HG02870 (cell line): ENCODE data around the gene EVA1A.
"Not testable (repeated sequence)": the region's sequence is repeated elsewhere in the genome, so short reads cannot be mapped to it uniquely, and the experiment has no call there.

Source experiments
- ATAC-seq: cut with Tn5 transposase; IDR thresholded peaks from one replicate; pipeline ENCODE4 v1.9.1; 2021; ENCODE audit warnings: mild to moderate bottlenecking, moderate library complexity; ENCODE audit not compliant: unreplicated experiment

The EVA1A gene

DNA sequence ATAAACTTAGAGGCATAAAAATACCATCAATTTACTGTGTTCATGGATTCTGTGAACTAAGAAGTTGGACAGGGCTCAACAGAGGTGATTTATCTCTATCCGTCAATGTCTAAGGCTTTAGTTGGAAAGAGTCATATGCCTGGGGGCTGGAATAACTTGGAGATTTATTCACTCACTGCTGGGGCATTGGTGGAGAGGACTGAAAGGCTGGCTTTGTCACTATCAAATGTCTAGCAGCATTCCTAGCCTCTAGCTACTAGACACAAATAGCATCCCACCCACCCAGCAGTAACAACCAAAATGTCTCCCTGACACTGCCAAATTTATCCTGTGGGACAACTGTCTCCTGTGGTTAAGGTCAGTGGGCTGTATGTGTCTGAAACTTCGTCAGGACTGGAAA, 71.0 kb downstream of the EVA1A start:
- ATAC-seq = no peak

DNA sequence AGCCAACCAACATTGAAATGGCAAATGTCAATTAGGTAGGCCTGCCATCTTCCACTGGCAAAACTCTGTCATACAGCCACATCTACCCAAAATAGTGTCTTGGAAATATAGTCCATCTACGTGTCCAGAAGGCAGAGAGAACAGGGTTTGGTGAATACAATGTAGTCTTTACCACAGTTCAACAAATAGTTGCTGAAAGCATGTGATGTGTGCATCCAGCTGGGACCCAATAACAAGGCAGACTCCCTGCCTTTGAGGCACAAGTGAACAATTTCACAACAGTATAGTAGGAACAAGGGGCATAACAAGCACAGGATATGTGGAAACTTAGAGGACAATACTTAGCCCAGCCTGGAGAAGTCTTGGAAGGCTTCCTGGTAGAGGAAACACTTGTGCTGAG, 72.6 kb downstream of the EVA1A start:
- ATAC-seq = no peak

DNA sequence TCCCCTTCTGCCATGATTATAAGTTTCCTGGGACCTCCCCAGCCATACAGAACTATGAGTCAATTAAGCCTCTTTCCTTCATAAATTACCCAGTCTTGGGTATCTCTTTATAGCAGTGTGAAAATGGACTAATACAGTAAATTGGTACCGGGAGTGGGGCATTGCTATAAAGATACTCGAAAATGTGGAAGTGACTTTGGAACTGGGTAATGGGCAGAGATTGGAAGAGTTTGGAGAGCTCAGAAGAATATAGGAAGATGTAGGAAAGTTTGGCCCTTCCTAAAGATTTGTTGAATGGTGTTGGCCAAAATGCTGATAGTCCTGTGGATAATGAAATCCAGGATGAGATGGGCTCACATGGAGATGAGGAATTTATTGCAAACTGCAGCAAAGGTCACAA, 74.0 kb downstream of the EVA1A start:
- not testable (repeated sequence) for ATAC-seq

DNA sequence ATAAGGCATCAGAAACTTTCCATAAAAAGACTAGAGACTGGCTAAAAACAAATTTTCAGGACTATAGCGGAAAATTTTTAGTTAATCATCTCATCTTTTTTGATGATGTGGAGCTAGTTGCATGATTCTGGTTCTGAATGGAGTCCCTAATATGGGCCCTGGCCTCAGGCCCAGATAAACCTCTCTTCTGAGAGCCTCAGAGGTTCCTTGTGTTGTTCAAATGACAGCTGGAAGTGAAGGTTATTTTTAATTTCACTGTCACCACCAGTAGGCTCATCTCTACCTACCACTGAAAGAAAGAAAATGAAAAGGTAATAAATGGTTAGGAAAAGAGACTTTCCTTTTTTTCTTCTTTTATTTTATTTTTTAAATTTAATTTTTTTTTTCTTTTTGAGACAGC, 75.9 kb downstream of the EVA1A start:
- ATAC-seq = no peak

DNA sequence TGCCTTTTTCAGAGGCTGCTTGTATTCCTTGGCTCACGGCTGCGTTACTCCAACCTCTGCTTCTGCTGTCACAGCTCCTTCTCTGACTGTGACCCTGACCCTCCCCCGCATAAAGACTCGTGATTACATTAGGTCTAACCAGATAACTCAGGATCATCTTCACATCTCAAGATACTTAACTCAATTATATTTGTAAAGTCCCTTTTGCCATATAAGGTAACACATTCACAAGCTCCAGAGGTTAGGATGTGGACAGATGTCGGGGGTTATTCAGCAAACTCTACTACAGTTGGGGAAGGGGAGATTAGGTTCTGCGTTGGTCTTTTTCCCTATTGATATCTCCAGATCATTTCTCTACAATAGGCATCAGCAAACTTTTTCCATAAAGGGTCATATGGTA, 76.9 kb downstream of the EVA1A start:
- no peak for ATAC-seq

DNA sequence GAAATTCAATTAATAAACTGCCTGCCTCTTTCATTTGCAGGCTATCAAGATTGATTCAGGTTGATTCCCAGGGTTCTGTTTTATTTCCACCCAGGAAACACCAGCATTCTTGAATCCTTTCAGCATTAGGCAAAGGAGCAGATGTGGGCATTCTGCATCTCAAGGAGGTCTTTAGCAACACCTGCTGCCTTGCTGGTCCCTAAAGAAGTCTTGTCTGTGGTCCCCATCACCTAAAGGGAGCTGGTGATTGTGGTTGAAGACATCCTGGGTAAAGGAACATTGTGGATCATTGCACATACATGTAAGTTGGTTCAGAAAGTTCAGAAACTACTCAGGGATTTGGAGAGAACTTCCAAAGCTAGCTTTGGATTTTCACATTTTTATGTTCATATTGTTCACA, 78.3 kb downstream of the EVA1A start:
- no peak for ATAC-seq

DNA sequence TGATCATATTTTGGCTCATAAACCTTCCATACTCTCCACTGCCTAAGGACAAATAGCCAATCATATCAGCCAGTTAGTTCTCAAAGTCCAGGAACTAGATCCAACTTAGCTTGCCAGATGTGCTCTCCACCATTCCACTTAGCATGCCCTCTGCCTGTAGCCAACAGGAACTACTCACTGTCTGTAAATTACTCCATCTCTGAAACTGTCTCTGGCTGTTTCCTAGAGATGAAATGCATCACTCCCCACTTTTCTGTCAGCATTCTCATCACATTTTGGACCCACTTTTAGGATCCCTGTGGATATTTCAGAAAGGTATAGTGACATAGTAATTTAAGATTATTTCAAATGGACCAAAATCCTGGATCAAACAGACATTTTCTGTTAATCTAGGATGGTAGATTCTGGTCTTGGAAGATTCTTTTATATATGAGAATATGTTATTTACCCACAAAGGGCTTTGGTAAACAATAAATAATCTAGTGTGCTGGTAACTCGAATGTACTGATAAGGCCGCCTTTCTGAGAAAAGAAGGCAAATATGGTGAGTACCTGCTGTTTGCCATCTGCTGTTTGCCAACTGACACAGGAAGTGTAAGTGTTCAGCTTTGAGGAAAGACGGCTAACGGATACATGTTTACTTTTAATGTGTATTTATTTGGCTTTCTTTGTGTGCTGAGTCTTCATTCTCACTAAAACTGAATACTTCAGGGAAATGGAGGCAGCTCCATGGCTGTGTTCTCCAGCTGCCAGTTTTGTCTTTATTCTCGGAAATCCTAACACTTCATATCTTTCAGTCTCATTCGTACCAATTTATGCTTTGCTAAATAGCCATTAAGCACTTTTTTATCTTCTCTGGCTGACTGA, 79.5 kb downstream of the EVA1A start:
- ATAC-seq = no peak

DNA sequence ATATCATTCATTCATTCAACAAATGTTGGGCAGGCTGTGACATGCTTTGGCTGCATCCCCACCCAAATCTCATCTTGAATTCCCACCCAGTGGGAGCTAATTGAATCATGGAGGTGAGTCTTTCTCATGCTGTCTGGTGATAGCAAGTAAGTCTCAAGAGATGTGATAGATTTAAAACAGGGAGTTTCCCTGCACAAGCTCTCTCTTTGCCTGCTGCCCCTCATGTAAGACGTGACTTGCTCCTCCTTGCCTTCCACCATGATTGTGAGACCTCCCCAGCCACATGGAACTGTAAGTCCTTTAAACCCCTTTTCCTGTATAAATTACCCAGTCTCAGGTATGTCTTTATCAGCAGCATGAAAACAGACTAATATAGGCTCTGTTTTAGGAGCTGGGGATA, 83.0 kb downstream of the EVA1A start:
- ATAC-seq = not testable (repeated sequence)

DNA sequence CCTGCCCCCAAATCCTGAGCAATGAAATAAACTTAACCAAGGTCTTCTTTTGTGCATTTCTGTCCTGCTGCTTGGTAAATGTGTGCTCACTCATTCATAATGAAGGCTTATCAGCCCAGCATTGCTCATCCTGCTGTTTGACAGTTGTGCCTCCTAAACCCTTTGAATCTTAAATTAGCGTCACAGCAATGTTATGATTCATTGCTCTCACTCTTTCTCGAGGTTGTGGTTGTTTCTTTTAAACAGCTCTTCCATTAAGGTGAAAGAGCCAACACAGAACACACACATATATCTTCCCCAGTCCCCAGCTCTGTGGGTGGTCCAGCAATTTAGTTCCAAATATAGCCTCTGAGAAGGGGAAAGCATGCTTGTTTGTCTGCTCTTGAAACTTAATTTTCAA, 84.0 kb downstream of the EVA1A start:
- no peak for ATAC-seq

DNA sequence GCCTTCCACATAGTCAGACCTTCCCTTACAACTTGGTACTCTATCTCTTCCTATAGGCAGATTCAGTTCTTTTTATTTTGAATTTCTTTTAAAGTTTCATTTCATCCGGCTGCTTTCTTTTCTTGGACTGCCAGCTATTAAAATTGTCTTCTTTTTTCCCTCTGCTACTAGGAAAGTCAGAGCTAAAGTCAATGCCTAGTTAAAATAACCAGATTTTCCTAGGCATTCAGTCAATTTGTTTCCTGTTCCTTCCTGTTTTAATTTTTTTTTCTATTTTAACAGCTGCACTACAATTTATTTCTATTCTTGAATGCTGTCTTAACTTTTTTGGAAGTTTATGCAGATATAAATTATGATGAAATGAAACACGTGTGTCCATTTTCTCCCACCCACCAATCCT, 84.8 kb downstream of the EVA1A start:
- no peak for ATAC-seq

DNA sequence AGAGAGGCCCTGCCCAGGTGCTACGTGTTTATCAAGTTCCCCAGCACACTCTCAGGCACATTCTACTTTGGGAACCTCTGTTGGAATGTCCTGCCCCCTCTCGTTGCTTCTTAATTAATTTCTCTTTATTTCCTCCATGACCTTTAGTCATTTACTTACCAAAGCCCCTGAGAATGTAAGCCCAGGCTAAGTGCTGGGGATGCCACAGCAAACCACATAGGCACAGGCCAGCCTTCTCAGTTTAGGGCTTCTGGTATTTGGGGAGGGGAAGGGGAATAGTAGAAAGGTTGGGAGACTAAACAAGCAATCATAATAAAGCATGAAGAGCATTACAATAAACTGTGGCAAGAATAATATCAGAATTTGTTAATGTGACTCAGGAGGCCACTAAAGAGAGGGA, 85.7 kb downstream of the EVA1A start:
- no peak for ATAC-seq

DNA sequence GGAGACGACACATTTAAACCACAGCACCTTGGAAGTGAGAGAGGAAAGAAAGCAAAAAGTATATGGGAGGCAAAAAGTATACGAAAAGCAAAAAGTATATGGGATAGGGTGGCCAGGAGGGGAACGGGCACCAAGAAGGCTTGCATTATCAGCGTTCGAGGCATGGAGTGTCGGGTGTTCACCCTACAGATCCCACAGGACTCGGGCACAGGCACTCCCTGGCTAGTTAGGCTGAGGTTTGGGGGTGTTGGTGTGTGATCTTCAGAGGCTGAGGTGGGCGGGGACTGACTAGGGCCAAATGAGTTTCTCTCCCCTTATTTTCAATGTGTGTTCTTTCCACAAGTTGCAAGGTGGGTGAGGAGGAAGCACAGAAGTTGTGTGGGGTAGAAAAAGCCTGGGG, 86.6 kb downstream of the EVA1A start:
- ATAC-seq = no peak

DNA sequence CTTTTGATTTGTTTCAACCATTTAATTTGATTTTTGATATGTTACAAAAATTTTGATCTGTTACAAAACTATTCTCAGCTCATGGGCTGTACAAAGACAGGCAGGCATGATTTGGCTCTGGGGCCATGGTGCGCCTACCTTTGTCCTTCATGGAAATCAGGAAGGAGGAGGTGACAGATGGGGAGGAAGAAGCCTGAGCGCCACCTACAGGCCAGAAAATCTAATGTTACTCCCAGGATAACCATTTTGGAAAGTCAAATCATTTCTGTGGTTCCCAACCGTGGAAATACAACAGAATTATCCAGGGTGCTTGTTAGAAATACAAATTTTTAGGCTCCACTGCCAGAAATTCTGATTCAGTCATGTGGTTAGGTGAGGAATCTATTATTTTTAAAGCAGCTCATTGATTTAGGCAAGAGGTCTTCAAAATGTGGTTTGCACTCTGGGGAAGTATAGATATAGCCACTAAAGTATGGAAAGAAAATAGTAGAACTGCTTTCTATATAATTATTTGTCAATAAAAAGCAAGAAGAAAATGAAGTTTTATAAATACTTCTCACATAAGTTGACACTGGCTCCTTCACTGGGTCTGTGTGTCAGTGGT, 93.9 kb downstream of the EVA1A start:
- no peak for ATAC-seq

DNA sequence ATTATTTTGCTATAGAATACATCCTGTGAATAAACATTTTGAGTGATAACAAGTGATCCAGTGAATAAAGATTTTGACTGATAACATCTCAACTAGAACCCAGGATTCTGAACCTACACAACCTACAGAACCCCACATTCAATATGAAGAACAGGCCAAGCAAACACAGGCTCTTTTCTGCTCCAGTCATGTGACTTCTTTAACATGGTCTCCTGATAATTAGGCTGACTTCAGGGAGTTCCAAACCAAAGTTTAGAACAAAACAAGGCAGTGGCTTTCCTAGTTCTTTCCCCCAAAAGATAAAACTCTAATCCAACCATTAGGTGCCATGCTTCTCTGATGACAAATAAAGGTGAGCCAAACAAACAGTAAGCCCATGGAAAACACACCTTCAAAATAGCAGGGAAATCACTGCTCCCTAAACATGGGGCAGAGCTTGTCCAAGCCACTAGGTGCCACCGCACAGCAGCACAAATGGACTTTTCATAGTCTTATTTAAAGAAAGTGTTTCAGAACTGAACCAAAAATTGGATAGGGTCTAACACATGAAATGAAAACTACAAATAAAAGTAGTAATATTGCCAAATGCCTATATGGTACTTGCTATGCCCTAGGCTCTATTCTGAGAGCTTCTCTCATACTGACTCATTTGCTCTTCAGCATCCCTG, 95.3 kb downstream of the EVA1A start:
- no peak for ATAC-seq

DNA sequence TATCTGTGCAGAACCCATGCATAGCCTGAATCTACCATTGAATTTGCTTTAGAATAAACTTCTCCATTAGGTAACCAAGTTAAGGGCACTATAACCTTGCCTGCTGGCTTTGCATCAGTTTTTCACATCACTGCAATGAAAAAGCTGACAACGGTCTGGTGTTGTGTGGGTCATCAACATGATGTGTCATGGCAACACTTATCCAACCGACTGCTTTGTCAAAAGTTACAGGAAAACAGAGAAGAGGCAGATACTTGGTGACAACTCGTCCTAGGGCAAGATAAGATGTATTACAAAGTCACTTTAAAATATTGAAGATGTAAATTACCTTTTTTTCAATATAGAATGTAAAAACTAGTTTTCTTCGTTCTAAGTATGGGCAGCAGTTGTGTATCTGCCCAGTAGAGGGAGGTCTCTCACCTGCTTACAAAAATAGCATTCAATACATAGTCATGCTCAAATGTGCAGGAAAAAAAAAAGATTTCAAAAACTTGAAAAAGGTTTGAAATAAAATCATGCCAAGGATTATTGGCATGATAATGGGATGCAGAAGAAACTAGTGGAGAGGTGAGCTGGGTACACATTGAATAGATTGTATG, 96.3 kb downstream of the EVA1A start:
- peak; percentile 66 for ATAC-seq

DNA sequence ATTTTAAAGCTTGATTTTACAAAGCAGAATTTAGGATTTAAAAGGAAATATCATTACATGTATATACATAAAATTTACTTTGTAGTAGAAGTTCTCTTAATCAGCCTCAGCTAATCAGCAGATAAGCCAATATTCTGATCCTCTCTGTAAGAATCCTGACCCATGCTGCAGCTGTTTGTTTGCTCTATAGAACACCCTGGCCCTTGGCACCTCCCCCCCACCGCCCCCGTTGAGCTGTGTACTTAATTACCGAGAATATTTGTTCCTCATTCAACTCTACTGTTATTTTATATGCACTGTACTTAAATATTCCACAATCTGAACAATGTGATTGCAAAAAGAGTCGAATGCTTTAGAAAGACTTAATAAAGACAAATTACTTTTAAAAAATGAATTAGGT, 98.0 kb downstream of the EVA1A start:
- no peak for ATAC-seq

DNA sequence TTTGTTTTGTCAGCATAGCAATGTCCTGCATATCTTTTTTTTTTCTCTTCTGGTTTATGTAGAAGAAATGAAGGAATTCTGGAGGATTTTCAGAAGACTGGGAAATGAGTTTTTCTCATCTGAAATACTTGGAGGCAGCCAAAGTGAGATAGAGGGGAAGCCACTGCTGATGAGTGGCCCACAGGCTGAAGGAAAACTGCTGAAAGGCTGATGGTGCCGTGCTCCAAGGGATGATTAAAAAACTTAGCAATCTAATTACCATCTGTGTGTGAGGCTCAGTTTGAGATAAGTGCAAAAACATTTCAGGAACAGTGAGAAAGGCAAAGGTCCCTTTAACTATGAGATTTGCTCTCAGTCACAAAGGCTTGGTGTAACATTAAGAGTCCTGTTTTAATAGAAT, 98.5 kb downstream of the EVA1A start:
- ATAC-seq = no peak

DNA sequence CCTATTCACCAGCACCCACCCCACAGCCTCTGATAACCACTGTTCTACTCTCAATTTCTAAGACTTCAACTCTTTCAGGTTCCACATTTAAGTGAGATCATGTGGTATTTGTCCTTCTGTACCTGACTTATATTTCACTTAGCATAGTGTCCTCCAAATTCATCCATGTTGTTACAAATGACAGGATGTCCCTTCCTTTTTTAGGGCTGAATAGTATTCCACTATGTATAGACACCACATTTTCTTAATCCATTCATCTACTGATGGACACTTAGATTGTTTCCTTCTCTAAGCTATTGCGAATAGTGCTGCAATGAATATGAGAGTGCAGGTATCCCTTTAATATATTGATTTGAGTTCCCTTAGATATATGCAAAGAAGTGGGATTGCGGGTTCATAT, 100.1 kb downstream of the EVA1A start:
- ATAC-seq = no peak

DNA sequence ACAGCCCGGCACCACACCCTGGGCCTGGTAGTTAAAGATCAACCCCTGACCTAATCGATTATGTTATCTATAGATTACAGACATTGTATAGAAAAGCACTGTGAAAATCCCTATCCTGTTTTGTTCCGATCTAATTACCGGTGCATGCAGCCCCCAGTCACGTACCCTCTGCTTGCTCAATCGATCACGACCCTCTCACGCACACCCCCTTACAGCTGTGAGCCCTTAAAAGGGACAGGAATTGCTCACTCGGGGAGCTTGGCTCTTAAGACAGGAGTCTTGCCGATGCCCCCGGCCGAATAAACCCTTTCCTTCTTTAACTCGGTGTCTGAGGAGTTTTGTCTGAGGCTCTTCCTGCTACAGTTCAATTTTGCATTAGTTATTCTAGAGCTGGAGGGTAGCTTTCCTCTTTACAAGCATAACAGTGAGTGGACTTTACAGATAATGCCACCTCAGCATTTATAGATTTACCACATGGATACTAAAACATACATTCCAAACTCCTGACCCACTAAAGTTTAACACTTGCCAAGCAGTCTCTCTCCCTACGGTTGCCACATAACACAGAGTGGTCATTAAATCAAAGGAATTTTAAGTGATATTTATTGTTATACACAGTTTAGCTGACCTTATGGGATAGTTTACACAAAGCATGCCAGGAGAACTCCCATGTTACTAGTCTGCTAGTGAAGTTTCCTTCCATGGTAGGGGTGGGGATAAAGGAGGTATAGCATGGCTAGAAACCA, 101.0 kb downstream of the EVA1A start:
- ATAC-seq = no peak

DNA sequence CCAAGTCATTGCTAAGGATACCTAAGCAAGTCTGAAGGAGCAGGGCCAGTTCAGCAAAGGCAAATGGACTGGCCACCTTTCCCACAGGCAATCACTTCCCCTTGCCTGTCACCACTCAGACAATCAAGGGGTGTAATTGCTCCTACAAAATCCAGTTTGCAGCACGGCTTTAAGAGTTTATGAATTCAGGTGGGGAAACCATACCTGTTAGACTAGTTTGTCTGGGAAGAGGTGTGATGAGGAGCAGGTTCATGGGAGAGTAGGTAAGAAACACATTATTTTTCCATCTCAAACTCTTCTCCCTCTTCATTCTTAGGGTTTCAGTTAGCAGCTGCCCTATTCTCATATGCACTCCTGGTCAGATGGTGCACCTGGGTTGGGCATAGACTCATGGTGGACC, 102.5 kb downstream of the EVA1A start:
- no peak for ATAC-seq

DNA sequence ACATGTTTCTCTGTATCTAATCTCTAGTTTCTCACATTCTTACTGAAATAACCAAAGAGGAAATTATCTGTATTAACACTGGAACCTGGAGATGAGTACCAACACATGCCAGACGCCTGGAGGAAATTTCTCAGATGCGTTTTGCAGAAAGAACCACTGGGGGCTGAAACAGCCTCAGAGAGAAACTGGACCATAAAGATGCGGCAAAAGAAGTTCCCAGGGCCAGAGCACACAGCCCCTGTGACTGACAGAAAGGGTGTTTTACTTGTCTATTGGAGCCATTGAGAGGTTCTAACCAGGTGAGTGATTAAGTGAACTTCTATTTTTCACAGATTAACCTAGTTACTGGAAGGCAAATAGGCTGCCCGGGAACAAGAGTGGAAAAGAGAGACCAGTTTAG, 103.9 kb downstream of the EVA1A start:
- no peak for ATAC-seq
